Measurements from ENCODE around the gene TRIM52. TPM values are rescaled to one million over a fixed set of nuclear protein-coding genes. Genes with fewer than 3 reads are reported as not detected.
"Not testable (repeated sequence)": the region's sequence is repeated elsewhere in the genome, so short reads cannot be mapped to it uniquely, and the experiment has no call there.

TRIM52 gene
- total and polyA plus RNA-seq, 9 donors = 13.0 to 18.8 (median 15.3) TPM

DNA sequence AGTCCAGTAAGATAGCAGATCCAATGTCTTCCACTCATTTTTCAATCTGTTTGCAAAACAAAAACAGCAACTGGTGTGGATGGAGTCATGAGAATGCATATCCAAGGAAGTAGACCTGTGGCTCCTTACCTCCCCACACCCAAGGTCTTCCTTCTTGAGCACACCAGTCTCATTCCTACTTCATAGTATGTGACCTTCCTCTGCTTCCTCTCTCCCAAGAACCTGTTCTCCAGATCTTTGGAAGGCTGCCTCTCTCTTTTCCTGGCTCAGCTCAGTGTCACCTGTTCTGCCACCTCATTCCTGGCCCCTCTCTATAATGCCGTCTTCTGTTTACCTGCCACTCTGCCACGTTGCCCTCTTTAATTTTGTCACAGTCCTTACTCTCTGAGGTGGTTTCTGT, 48.0 kb downstream of the TRIM52 start:
- no peak for DNase-seq
- TF ChIP-seq EP300 (IDR thresholded peaks at IDR 0.05) = no peak
- no peak for TF ChIP-seq POLR2A (IDR thresholded peaks at IDR 0.05)
- TF ChIP-seq, protein P1, sequence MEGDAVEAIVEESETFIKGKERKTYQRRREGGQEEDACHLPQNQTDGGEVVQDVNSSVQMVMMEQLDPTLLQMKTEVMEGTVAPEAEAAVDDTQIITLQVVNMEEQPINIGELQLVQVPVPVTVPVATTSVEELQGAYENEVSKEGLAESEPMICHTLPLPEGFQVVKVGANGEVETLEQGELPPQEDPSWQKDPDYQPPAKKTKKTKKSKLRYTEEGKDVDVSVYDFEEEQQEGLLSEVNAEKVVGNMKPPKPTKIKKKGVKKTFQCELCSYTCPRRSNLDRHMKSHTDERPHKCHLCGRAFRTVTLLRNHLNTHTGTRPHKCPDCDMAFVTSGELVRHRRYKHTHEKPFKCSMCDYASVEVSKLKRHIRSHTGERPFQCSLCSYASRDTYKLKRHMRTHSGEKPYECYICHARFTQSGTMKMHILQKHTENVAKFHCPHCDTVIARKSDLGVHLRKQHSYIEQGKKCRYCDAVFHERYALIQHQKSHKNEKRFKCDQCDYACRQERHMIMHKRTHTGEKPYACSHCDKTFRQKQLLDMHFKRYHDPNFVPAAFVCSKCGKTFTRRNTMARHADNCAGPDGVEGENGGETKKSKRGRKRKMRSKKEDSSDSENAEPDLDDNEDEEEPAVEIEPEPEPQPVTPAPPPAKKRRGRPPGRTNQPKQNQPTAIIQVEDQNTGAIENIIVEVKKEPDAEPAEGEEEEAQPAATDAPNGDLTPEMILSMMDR (IDR thresholded peaks at IDR 0.05) = no peak
- Histone ChIP-seq H3K9me3 (no peaks in the 10 kb centered on the region), H3K27ac (no peak overlapping the region), H3K27me3 (no peaks in the 10 kb centered on the region), H3K4me3 (no peak overlapping the region), H3K36me3 (no peaks in the 10 kb centered on the region), H3K4me1 (ENCODE audit: insufficient read depth) (peaks cover 2% of the 10 kb centered on the region)
- intact Hi-C loops (cut with DNase I) = no loop called here
- 63 to 75% (median 70%) methylated on average over 2 of the region's 2 CpGs for WGBS, 3 donors

DNA sequence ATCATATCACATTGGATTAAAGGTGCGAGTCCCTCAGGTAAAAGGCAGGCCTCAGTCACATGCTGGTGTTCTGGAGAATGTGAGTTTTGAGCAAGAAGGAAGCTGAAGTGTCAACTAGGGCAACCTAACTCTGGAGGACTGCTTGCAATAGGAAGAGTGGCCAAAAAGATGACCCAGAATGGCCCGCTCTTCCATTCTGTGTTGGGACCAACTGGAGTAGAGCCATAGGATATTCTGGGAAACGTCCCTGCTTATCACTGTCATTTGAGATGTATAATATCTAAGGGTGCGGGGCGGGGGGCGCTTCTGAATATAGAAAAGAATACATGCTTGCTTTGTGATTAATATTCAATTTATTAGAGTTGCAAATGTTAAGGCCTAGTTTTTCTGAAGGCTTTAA, 48.9 kb downstream of the TRIM52 start:
- Histone ChIP-seq H3K4me3 (no peak overlapping the region), H3K27me3 (no peaks in the 10 kb centered on the region), H3K9me3 (no peaks in the 10 kb centered on the region), H3K36me3 (no peaks in the 10 kb centered on the region), H3K27ac (no peak overlapping the region), H3K4me1 (ENCODE audit: insufficient read depth) (peaks cover 2% of the 10 kb centered on the region)
- WGBS, 3 donors = 88 to 91% (median 90%) methylated on average over 6 of the region's 6 CpGs
- DNase-seq = no peak
- TF ChIP-seq, protein P1 (IDR thresholded peaks at IDR 0.05) = no peak
- TF ChIP-seq POLR2A (IDR thresholded peaks at IDR 0.05) = no peak
- TF ChIP-seq EP300 (IDR thresholded peaks at IDR 0.05) = no peak
- intact Hi-C loops (cut with DNase I) = no loop called here

DNA sequence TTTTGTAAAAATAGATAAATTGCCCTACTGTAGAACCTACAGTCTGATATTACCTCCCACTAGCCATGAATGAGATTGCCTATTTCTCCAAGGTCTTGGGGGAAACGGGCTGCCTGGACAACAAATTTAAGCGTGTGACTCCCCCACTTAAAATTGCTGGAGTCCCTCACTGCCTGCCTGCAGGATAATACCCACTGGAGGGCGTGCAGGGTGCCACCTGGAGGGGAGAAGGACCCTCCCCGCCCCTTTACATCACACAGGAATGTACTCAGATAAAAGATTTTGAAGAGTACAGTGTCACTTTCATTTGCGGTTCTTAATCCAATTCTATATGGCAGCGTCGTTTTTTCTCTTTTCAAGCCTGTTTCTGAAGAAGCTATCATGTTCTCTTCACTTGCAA, 49.7 kb downstream of the TRIM52 start:
- H3K27me3 ChIP-seq = no peaks in the 10 kb centered on the region

DNA sequence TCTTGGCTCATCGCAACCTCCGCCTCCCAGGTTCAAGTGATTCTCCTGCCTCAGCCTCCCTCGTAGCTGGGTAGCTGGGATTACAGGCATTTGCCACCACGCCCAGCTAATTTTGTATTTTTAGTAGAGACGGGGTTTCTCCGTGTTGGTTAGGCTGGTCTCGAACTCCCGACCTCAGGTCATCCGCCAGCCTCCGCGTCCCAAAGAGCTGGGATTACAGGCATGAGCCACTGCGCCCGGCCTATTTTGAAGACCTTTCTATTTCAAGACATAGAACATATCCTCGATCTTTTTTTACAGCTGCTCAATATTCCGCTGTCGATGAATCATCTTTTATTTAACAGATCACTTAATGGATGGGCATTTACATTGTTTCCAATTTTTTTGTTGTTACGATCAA, 50.2 kb downstream of the TRIM52 start:
- intact Hi-C loops (cut with DNase I); H3K27ac ChIP-seq; H3K4me1 ChIP-seq (ENCODE audit: insufficient read depth); H3K4me3 ChIP-seq; DNase-seq; H3K9me3 ChIP-seq; H3K36me3 ChIP-seq; H3K27me3 ChIP-seq: not testable (repeated sequence)
- WGBS, 3 donors = 76 to 85% (median 83%) methylated on average over 17 of the region's 17 CpGs

More for the DNA sequence above, 49.7 kb downstream of the TRIM52 start:
- Histone ChIP-seq H3K36me3 (no peaks in the 10 kb centered on the region), H3K4me3 (no peak overlapping the region), H3K9me3 (no peaks in the 10 kb centered on the region), H3K27ac (no peak overlapping the region), H3K4me1 (ENCODE audit: insufficient read depth) (no peaks in the 10 kb centered on the region)
- 39 to 49% (median 42%) methylated on average over 7 of the region's 7 CpGs for WGBS, 3 donors
- no peak for TF ChIP-seq EP300 (IDR thresholded peaks at IDR 0.05)
- TF ChIP-seq, protein P1 (IDR thresholded peaks at IDR 0.05) = no peak
- no peak for TF ChIP-seq POLR2A (IDR thresholded peaks at IDR 0.05)
- no peak for DNase-seq
- intact Hi-C loops (cut with DNase I) = no loop called here

DNA sequence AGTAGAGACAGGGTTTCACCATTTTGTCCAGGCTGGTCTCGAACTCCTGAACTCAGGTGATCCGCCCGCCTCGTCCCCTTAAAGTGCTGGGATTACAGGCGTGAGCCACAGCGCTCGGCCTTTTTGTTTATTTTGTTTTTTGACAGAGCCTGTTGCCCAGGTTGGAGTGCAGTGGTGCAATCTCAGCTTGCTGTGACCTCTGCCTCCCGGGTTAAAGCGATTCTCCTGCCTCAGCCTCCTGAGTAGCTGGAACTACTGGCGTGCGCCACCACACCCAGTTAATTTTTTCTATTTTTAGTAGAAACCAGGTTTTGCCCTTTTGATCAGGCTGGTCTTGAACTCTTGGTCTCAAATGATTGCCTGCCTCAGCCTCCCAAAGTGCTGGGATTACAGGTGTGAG, 50.8 kb downstream of the TRIM52 start:
- 72 to 85% (median 81%) methylated on average over 11 of the region's 11 CpGs for WGBS, 3 donors
- H3K4me3 ChIP-seq; H3K27ac ChIP-seq; H3K27me3 ChIP-seq; H3K9me3 ChIP-seq; H3K4me1 ChIP-seq (ENCODE audit: insufficient read depth); intact Hi-C loops (cut with DNase I); DNase-seq; H3K36me3 ChIP-seq: not testable (repeated sequence)

DNA sequence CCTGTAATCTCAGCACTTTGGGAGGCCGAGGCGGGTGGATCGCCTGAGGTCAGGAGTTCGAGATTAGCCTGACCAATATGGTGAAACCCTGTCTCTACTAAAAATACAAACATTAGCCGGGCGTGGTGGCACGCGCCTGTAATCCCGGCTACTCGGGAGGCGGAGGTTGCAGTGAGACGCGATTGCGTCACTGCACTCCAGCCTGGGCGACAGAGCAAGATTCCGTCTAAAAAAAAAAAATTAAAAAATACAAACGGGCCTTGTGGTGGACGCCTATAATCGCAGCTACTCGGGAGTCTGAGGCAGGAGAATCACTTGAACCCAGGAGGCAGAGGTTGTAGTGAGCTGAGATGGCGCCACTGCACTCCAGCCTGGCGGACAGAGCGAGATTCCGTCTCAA, 51.9 kb downstream of the TRIM52 start:
- H3K4me3 ChIP-seq, H3K36me3 ChIP-seq, H3K27me3 ChIP-seq, H3K27ac ChIP-seq, H3K9me3 ChIP-seq, DNase-seq: not testable (repeated sequence)
- intact Hi-C loops (cut with DNase I) = loop anchor here in 1 of 4 donors (10.0 kb wide), 1 partner anchor 384 kb away; no protein-coding TSS in a partner anchor
- WGBS, 3 donors = 81 to 86% (median 86%) methylated on average over 24 of the region's 24 CpGs
- peaks cover 12% of the 10 kb centered on the region for H3K4me1 ChIP-seq (ENCODE audit: insufficient read depth)

All from ovary (tissue), 9 donors.